Measurements from ENCODE around the gene PLXNA2. TPM values are rescaled to one million over a fixed set of nuclear protein-coding genes. Genes with fewer than 3 reads are reported as not detected.

The PLXNA2 gene
- total RNA-seq, 1 experiment from 2014 or later: 3.3 TPM

- DNase-seq (ENCODE audit: low read depth): peak; percentile 35
Observed at GRCh38 chr1:208179263-208179816, 64.8 kb downstream of the PLXNA2 start.

DNA sequence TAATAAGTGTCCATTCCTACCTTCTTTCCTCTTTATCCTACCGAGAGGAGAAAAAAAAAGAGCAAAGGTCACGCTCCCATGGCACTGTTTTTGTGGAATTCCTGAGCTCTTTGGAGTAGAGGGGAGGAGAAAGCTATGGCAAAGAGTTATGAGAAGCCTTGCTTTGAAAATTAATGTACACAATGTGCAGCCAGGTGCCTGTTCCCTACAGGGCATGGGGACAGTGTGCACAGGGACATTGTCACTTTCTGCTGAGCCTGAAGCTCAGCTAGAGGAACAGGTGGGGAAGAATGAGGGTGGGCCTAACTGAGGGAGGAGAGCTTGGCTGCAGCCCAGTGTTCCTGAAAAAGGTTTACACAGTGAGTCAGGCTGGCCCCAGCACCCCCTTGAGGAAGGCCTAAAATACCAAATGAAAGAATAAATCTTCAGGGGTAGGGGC is 66.1 kb downstream of the PLXNA2 start:
- DNase-seq (ENCODE audit: low read depth): peak; percentile 52

GRCh38 chr1:208177656-208178055 is 66.5 kb downstream of the PLXNA2 start:
- DNase-seq (ENCODE audit: low read depth): no peak

GRCh38 chr1:208176649-208177048 is 67.5 kb downstream of the PLXNA2 start:
- no peak for DNase-seq (ENCODE audit: low read depth)

GRCh38 chr1:208175508-208175895 is 68.7 kb downstream of the PLXNA2 start:
- no peak for DNase-seq (ENCODE audit: low read depth)

GRCh38 chr1:208174731-208175507 is 69.3 kb downstream of the PLXNA2 start:
- DNase-seq (ENCODE audit: low read depth): peak; percentile 43

DNA sequence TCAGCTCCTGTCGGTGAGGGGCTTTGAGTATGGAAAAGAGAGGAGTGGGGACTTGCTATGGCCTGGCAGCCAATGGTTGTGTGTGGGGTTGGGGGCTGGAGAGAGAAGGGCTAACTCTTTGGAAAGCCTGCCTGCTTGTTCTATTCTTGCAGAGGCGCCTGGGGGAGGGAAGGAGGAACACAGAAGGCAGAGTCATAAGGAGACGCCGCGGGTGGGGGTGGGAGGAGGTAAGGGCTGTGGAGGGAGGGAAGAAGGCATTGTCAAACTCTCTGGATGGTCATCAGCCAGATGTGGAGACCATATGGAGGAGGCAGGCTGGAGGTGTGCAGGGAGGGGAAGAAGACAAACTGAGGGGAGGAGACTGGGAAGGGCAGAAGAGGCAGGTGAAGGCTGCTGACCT is 70.0 kb downstream of the PLXNA2 start:
- DNase-seq (ENCODE audit: low read depth): no peak

GRCh38 chr1:208173749-208174148 is 70.4 kb downstream of the PLXNA2 start:
- DNase-seq (ENCODE audit: low read depth): no peak

DNA sequence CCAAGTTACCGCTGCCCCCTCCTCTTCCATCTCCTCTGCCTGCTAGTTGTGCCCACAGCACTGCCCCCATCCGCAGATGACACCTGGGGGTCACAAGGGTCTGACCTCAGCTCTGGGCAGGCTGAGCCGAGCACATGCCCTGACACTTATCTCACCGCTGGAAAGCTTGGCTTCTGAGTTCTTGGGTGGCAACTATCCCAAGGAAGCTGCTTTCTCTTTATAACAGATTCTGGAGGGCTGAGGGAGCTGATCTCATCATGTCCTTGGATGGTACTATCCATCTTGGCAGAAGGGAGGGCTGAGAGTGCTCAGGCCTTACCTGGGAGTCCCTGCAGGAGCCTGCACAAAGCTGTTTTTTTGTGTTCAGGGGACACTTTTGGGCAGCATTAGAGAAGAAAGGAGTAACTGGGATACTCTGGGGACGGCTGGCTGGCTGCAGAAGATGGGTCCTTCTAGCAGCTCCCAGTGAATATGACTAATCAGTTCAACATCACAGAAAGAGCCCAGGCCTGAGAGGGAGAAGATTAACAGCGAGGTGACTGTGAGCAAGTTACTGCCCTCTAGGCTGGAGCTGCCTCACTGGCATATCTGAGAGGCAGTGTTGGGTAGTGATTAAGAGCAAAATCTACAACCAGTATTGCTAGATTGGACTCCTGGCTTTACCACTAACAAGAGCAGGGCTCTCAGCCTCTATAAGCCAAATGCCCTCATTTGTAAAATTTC is 71.6 kb downstream of the PLXNA2 start:
- DNase-seq (ENCODE audit: low read depth): no peak

DNA sequence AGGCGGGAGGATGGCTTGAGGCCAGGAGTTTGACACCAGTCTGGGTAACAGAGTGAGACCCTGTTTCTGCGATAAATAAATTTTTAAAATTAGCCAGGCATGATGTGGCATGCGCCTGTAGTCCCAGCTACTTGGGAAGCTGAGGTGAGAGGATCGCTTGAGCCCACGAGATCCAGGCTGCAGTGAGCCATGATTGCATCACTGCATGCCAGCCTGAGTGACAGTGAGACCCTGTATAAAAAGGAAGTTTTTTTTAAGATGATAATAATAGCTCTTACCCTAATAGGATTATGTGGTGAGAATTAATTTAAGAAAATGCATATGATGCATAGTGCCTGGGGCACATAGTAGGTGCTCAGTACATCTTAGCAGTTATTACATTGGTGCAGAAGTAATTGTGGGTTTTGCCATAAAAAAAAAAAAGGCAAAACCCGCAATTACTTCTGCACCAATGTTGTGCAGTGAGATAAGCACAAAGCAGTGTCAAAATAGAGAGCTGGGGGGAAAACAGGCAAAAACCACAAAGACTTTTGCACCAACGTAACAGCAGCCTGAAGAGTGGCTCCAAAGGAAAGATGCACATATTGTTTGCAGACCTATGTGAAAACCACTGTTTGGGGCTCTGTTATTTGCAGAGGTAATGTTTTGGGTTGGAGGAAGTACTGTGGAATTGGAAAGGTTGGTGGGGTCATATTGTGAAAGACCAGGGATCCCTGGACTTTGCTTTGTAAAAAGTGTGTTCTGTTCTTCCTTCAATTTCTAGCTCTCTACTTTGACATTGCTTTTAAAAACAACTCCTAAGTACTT is 72.4 kb downstream of the PLXNA2 start:
- DNase-seq (ENCODE audit: low read depth): no peak

- peak; percentile 49 for DNase-seq (ENCODE audit: low read depth)
Observed at GRCh38 chr1:208170252-208170651, 73.9 kb downstream of the PLXNA2 start.

DNA sequence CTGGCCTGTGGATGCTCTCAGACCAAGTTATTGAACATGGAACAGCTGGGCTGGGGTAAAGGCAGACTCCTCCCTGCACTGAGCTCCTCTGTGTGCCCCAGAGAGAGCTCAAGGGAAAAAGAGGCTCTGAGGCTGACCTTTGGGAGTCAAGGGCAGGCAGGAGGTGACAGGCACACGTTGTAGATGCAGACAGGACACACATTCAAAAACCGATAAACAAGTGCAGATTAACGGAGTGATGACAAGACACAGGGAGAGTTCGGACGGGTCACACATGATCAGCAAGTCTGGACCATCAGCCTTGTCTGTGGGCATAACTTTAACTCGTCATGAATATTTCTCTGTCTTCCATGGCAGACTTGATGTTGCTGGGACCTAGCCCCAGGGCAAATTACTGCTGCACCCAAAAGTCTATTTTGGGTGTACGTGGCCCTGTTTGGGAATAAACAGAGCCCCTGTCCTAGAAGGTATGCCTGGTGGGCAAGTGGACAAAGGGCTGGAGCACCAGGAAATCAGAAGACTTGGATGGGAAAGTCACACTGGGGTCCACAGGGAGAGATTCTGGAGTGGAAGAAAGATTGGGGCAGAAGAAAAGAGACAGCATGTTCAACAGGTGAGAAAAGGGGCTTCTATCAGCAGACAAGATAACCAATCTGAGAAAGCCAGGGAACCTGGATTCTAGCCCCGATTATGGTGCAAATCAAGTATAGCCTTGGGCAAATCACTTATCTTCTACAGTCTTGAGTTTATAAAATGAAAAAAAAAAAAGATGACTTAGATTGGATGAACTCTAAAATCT is 74.9 kb downstream of the PLXNA2 start:
- no peak for DNase-seq (ENCODE audit: low read depth)

DNA sequence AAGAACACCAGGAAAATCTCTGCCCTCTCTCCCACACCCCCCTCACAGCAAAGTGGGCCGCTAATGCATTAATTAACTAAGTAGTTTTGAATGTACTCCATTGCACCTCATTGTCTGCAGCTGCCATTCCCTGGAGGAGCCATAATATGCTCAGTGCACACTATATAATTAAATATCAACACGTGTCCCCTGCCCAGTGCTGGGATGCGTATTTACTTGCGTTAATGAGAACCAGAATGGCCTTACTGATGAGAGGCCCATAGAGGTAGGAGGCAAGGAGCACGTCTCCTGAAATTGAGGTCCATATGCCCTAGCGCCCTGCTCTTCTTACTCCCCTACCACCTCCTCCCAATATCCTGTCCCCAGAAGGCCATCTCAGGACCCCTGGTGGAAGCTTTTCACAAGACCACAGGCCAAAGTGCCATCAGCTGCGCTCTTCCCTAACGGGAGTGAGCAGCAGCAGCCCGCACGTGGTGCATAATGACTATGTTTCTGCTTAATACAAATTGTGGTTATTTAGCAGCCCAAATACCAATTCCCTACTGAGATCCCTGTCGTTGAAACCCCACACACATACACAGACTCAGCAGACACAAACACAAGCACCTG is 76.8 kb downstream of the PLXNA2 start:
- DNase-seq (ENCODE audit: low read depth): no peak

DNA sequence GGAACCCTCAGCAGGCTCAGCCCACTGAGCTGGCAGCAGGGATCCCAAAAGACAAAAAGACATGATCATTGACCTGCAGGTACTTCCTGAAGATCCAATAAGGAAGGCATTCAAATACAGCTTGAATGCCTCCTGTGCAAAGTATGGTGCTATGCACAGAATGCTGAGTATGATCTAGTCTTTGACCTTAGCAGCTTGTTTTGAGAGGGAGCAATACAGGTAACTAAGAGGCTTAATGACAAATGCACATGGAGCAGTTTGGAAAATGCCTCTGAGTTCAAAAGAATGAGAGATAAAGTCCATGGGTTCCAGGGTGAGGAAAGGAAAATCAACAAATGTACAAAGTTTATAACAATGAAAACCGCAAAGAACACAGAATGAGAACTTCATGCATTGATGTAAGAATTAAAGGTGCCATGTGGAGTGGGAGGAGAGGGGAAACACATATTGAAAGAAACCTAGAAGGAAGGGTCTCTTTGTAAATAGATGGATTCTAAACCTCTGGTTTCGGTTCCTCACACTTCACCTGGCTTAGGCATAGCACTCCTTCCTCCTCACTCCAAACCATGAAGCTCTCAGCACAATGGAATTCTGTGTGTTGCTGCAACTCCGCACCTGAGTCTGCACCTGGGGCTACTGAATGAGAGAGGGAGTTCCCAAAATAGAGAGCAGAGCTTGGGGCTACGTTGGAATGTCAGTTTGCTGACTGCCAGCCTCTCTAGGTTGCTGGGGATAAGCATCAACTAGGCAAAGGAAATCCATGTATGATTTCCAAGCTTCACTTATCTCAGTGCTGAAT is 77.6 kb downstream of the PLXNA2 start:
- no peak for DNase-seq (ENCODE audit: low read depth)

- no peak for DNase-seq (ENCODE audit: low read depth)
Observed at GRCh38 chr1:208165659-208166058, 78.5 kb downstream of the PLXNA2 start.

- no peak for DNase-seq (ENCODE audit: low read depth)
Observed at GRCh38 chr1:208164609-208165008, 79.6 kb downstream of the PLXNA2 start.

GRCh38 chr1:208163539-208163938 is 80.6 kb downstream of the PLXNA2 start:
- no peak for DNase-seq (ENCODE audit: low read depth)

DNA sequence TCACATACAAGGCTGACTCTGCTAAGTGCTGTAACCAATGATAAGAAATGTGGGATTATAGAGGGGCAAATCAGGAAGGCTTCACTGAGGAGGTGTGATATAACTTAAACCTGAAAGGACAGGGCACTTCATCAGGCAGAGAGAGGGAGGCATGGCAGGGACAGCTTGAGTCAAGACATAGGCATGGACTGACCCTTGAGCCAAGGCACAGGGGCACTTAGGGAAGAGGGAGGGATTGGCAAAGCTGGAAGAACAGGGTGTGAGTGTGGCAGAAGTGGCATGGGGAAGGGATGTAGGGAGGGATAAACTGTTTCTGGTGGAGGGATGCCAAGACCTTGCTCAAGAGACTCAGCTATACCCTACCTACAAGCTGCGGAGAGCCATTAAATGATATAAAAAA is 81.3 kb downstream of the PLXNA2 start:
- DNase-seq (ENCODE audit: low read depth): no peak

DNA sequence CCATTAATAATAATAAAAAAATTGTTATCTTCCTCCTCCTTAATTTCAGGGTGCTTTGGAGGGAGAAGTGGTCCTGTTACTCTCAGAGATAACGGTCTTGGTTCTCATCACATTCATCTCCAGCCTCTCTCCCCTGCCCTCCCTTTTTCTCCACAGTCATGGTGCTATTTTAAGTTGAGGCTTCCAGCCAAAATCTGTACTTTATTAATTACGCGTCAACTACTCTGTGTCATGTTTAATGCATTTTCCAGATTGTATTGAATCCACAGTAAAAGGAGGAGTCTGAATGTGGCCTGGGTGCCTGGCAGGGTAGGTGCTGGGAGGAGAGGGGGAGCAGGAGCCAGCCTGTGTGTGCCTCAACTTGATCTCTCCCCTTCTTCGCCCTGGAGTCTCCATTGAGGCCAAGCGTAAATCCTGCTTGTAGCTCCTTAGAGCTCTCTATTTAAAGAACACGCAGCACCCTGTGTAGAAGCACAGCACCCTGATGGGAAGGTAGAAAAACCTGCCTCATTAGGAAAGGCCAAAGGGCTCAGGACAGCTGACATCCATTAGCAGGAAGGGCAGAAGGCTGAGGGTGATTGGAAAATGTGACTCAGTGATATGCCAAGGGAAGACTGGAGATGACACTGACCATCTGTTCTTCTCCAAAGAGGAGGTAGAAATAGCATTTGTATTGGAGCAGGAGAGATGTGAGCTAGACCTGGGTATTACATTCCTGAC is 82.4 kb downstream of the PLXNA2 start:
- peak; percentile 40 for DNase-seq (ENCODE audit: low read depth)

Measured in Daoy (cell line).